Kidney epithelial cell (primary cell): ENCODE data around the gene GRIK2. TPM values are rescaled to one million over a fixed set of nuclear protein-coding genes. Genes with fewer than 3 reads are reported as not detected.

Source experiments
- DNase-seq: peaks from one replicate; pipeline ENCODE4 v3.0.0-alpha.2; 2010; ENCODE audit warnings: low read depth
- H3K27me3 ChIP-seq: 2 replicates; pipeline ENCODE4 v1.6.0; 2011; ENCODE audit warnings: low read length; ENCODE audit not compliant: control insufficient read depth, insufficient read depth
- H3K36me3 ChIP-seq: 2 replicates; pipeline ENCODE4 v1.5.1; 2011; ENCODE audit warnings: low read length; ENCODE audit not compliant: control insufficient read depth, insufficient read depth
- H3K4me3 ChIP-seq: 2 replicates; pipeline ENCODE4 v1.5.1; 2011; ENCODE audit warnings: low read depth, mild to moderate bottlenecking, control low read depth, low read length
- CTCF ChIP-seq: IDR thresholded peaks from 2 replicates; pipeline ENCODE4 v1.5.1; 2011; ENCODE audit warnings: mild to moderate bottlenecking, moderate library complexity, low read length, control low read depth, inconsistent platforms; ENCODE audit not compliant: insufficient read depth, poor library complexity, severe bottlenecking
- total RNA-seq: library from RNA; depleted of rRNA; stranded (reverse); fragments of >200 nt; gene quantifications from 2 replicates; pipeline ENCODE4 v1.2.3, GENCODE V29; 2015

GRIK2 gene
- total RNA-seq, 1 donor from 2014 or later: 0.13 TPM

GRCh38 chr6:101462576-101462975 lies 69.1 kb downstream of the GRIK2 start:
- DNase-seq: no peak
- Histone ChIP-seq H3K4me3 (no peak overlapping the region), H3K36me3 (no peaks in the 10 kb centered on the region), H3K27me3 (no peaks in the 10 kb centered on the region)
- TF ChIP-seq CTCF: no peak

GRCh38 chr6:101465863-101466262 lies 72.4 kb downstream of the GRIK2 start:
- Histone ChIP-seq H3K36me3 (no peaks in the 10 kb centered on the region), H3K27me3 (no peaks in the 10 kb centered on the region), H3K4me3 (no peak overlapping the region)
- no peak for TF ChIP-seq CTCF
- no peak for DNase-seq

GRCh38 chr6:101477436-101477835 lies 83.9 kb downstream of the GRIK2 start:
- no peaks in the 10 kb centered on the region for H3K27me3 ChIP-seq
- no peak overlapping the region for H3K4me3 ChIP-seq
- no peak for TF ChIP-seq CTCF
- H3K36me3 ChIP-seq: no peaks in the 10 kb centered on the region
- DNase-seq: no peak

- no peak for DNase-seq
- no peak for TF ChIP-seq CTCF
Observed at GRCh38 chr6:101478891-101479290, 85.4 kb downstream of the GRIK2 start.

GRCh38 chr6:101482606-101483005 lies 89.1 kb downstream of the GRIK2 start:
- TF ChIP-seq CTCF: no peak
- H3K27me3 ChIP-seq: no peaks in the 10 kb centered on the region
- no peak overlapping the region for H3K4me3 ChIP-seq
- no peak for DNase-seq
- H3K36me3 ChIP-seq: no peaks in the 10 kb centered on the region

More at GRCh38 chr6:101478891-101479290, 85.4 kb downstream of the GRIK2 start:
- H3K4me3 ChIP-seq: no peak overlapping the region
- no peaks in the 10 kb centered on the region for H3K36me3 ChIP-seq
- H3K27me3 ChIP-seq: no peaks in the 10 kb centered on the region

GRCh38 chr6:101484781-101485180 lies 91.3 kb downstream of the GRIK2 start:
- no peaks in the 10 kb centered on the region for H3K36me3 ChIP-seq
- DNase-seq: no peak
- no peak overlapping the region for H3K4me3 ChIP-seq
- no peak for TF ChIP-seq CTCF
- H3K27me3 ChIP-seq: no peaks in the 10 kb centered on the region
